Ammon's horn (tissue), 1 donor: Measurements from ENCODE around the gene FADS1.

Experiments
- DNase-seq: peaks from one replicate; pipeline ENCODE4 v3.0.0-alpha.2; 2016; ENCODE audit warnings: low spot score

Gene FADS1

GRCh38 chr11:61795459-61795858, 21.3 kb downstream of the FADS1 start:
- DNase-seq = no peak

GRCh38 chr11:61794579-61794978, 22.2 kb downstream of the FADS1 start:
- no peak for DNase-seq

- no peak for DNase-seq
Measured at GRCh38 chr11:61793829-61794204, 23.0 kb downstream of the FADS1 start.

GRCh38 chr11:61793083-61793828, 23.5 kb downstream of the FADS1 start:
- DNase-seq = no peak

- DNase-seq = peak; percentile 95
Measured at GRCh38 chr11:61792310-61793082, 24.3 kb downstream of the FADS1 start, which contains the start of the genes FEN1 and TMEM258. TSS of gene FEN1 (plus strand) at chr11:61792911. CDS start at chr11:61795362, 2,451 bp downstream. TSS of gene TMEM258 (minus strand) at chr11:61792599. CDS start at chr11:61792558, 41 bp downstream.

GRCh38 chr11:61791737-61792309, 25.0 kb downstream of the FADS1 start:
- peak; percentile 96 for DNase-seq

- DNase-seq = peak; percentile 82
Measured at GRCh38 chr11:61787928-61788491, 28.8 kb downstream of the FADS1 start.

- DNase-seq = no peak
Measured at GRCh38 chr11:61785837-61786402, 30.9 kb downstream of the FADS1 start.

GRCh38 chr11:61784506-61784805, 32.3 kb downstream of the FADS1 start:
- no peak for DNase-seq

GRCh38 chr11:61783717-61784505, 32.9 kb downstream of the FADS1 start:
- DNase-seq = no peak

- no peak for DNase-seq
Measured at GRCh38 chr11:61782841-61783240, 34.0 kb downstream of the FADS1 start.

- DNase-seq = no peak
Measured at GRCh38 chr11:61782299-61782698, 34.5 kb downstream of the FADS1 start.

GRCh38 chr11:61781585-61781984, 35.2 kb downstream of the FADS1 start:
- no peak for DNase-seq

- DNase-seq = no peak
Measured at GRCh38 chr11:61780581-61781162, 36.1 kb downstream of the FADS1 start.

GRCh38 chr11:61779666-61780525, 36.9 kb downstream of the FADS1 start:
- DNase-seq = no peak

- DNase-seq = no peak
Measured at GRCh38 chr11:61778920-61779650, 37.7 kb downstream of the FADS1 start.

- DNase-seq = no peak
Measured at GRCh38 chr11:61778357-61778886, 38.4 kb downstream of the FADS1 start.

GRCh38 chr11:61777234-61778090, 39.3 kb downstream of the FADS1 start:
- DNase-seq = no peak
